ENCODE measurements around the gene TMSB4X. TPM values are rescaled to one million over a fixed set of nuclear protein-coding genes. Genes with fewer than 3 reads are reported as not detected.

Gene TMSB4X
- 2,063 and 2,127 TPM in 2 replicates for total RNA-seq (2021; fragmentation: NEBNext Ultra II Directional; extraction: Animal tissue kit (Norgen Biotek cat#: 25700))
- 898 and 2,112 TPM in 2 replicates for polyA plus RNA-seq (2011; rRNA removed)
- polyA plus RNA-seq (2011; cell fraction: cytosol; rRNA removed), result 2,037 TPM
- 1,449 TPM for polyA plus RNA-seq (2011; cell fraction: nucleus; rRNA removed)
- 3,988 to 5,303 TPM (median 4,778 TPM) in 4 replicates for polyA plus RNA-seq (2012, experiment 1 of 2)
- 2,070 TPM for polyA plus RNA-seq (2012, experiment 2 of 2)
- polyA plus RNA-seq (2013, experiment 1 of 2), result 2,940 TPM
- polyA plus RNA-seq (2013, experiment 2 of 2), result 3,080 TPM
- polyA minus RNA-seq (2011; rRNA and poly(A)+ RNA removed), result 1,070 and 1,196 TPM in 2 replicates
- 423 TPM for polyA minus RNA-seq (2011; cell fraction: cytosol; rRNA and poly(A)+ RNA removed)
- polyA minus RNA-seq (2011; cell fraction: nucleus; rRNA and poly(A)+ RNA removed), result 584 TPM
- long read RNA-seq, experiment 1, transcript TMSB4X-204 (3 exons, 628 nt), result major isoform, 1,082 of 1,423 reads
- long read RNA-seq, experiment 1, transcript TMSB4X-203 (2 exons, 1,702 nt), result minor isoform, 84 of 1,423 reads
- long read RNA-seq, experiment 1, partial matches to known transcripts, result 21 of 1,423 reads
- long read RNA-seq, experiment 1, other reads (novel, unspliced or antisense), result 233 of 1,423 reads
- long read RNA-seq, experiment 2, transcript TMSB4X-204 (3 exons, 628 nt), result major isoform, 16 of 23 reads
- long read RNA-seq, experiment 2, partial matches to known transcripts, result 1 of 23 reads
- long read RNA-seq, experiment 2, other reads (novel, unspliced or antisense), result 2 of 23 reads

GRCh38 chrX:12974796-12975669 lies at the start of gene TMSB4X:
TSS of gene TMSB4X (plus strand) at chrX:12975110.
- peak within 1 kb of the TSS; percentile 82 for H3K56ac ChIP-seq (replicated peaks; ENCODE audit: insufficient read length, low read depth, low read length)
- H3K14ac ChIP-seq (ENCODE audit: insufficient read length), result no peak within 1 kb of the TSS
- DNase-seq (ENCODE audit: low read depth in 1 of 2, low spot score in 2 of 2) (peak; percentile 33 to 80), FAIRE-seq (no peak)
- peak within 1 kb of the TSS; percentile 22 for H2BK120ac ChIP-seq (replicated peaks; ENCODE audit: low read depth, low read length)
- H3K27me3 ChIP-seq (replicated peaks in 1 of 4; ENCODE audit: control insufficient read depth in 3 of 4, extremely low read depth in 1 of 4, insufficient read depth in 3 of 4, low read length in 3 of 4), result no peaks in the 10 kb centered on the region
- H3K9me3 ChIP-seq (ENCODE audit: insufficient read depth in 2 of 2, low read depth in 1 of 2, low read length in 1 of 2), result no peaks in the 10 kb centered on the region
- peak within 1 kb of the TSS; percentile 89 for H4K91ac ChIP-seq (replicated peaks; ENCODE audit: insufficient read length, low read length)
- peak within 1 kb of the TSS; percentile 60 for H3K18ac ChIP-seq (ENCODE audit: extremely low read depth, low read length)
- WGBS, 2 experiments (ENCODE audit: extremely low coverage in 1 of 2, insufficient coverage in 1 of 2, insufficient read length in 1 of 2, insufficient replicate concordance in 2 of 2, low coverage in 1 of 2, low lambda C conversion rate in 2 of 2, missing lambda C conversion rate in 1 of 2), result 2% methylated on average over 42 of the region's 60 CpGs; no CpG with 5 or more reads in 1 of the 2 experiments
- H2AK5ac ChIP-seq (ENCODE audit: low read depth, low read length), result no peak within 1 kb of the TSS
- H2AFZ ChIP-seq (ENCODE audit: low read length), result no peak within 1 kb of the TSS
- H3K79me1 ChIP-seq (ENCODE audit: low read depth, low read length), result no peaks in the 10 kb centered on the region
- H2BK20ac ChIP-seq (ENCODE audit: low read length), result no peak within 1 kb of the TSS
- H4K20me1 ChIP-seq (replicated peaks in 1 of 2; ENCODE audit: control insufficient read depth in 1 of 2, insufficient read depth in 2 of 2, low read length in 2 of 2), result no peaks in the 10 kb centered on the region
- H3K9ac ChIP-seq (replicated peaks in 1 of 4; ENCODE audit: extremely low read depth in 1 of 4, low read depth in 3 of 4, low read length in 3 of 4), result peak within 1 kb of the TSS; percentile 77 to 98 (median 93)
- H3K36me3 ChIP-seq (ENCODE audit: control insufficient read depth in 2 of 4, insufficient read depth in 4 of 4, low read length in 3 of 4), result peaks cover 0 to 27% (median 4%) of the 10 kb centered on the region in 4 experiments; a peak in 3 of 8 replicates
- peak within 1 kb of the TSS; percentile 73; the same call in 1 of the 2 replicates for H4K8ac ChIP-seq (ENCODE audit: extremely low read depth, insufficient read depth, low read length)
- H4K5ac ChIP-seq (ENCODE audit: insufficient read length, low read depth, low read length), result peak within 1 kb of the TSS; percentile 86
- H3K23ac ChIP-seq (ENCODE audit: insufficient read length), result no peak within 1 kb of the TSS
- H3K4me3 ChIP-seq (ENCODE audit: extremely low read depth in 1 of 4, insufficient read depth in 2 of 4, low read depth in 3 of 4, low read length in 4 of 4), result peak within 1 kb of the TSS; percentile 82 to 100 (median 88)
- ChIA-PET CTCF (ENCODE audit: partially characterized antibody) (interaction anchor here (0.6 kb wide), 1 partner anchor 333 kb away, joined by 3 read pairs; no protein-coding TSS in a partner anchor), POLR2A (ENCODE audit: partially characterized antibody) (interaction anchor here (0.9 to 4.4 kb wide), 28 partner anchors 8 to 513 kb away, joined by 3 to 20 read pairs (median 4); no protein-coding TSS in a partner anchor)
- peak within 1 kb of the TSS; percentile 63 to 69 for H3K4me2 ChIP-seq (ENCODE audit: insufficient read depth in 1 of 2, low read depth in 2 of 2, low read length in 2 of 2)
- H3K4me1 ChIP-seq (replicated peaks in 1 of 4; ENCODE audit: control insufficient read depth in 3 of 4, insufficient read depth in 4 of 4, low read length in 3 of 4), result peaks cover 0 to 10% (median 1%) of the 10 kb centered on the region in 4 experiments; a peak in 4 of 7 replicates
- no peak within 1 kb of the TSS for H3K4ac ChIP-seq (replicated peaks; ENCODE audit: insufficient read length, low read depth, low read length)
- H3K23me2 ChIP-seq (ENCODE audit: low read depth, low read length), result no peaks in the 10 kb centered on the region
- peak within 1 kb of the TSS; percentile 91 for H3K27ac ChIP-seq (ENCODE audit: low read depth, low read length)
- H2BK15ac ChIP-seq (ENCODE audit: low read length), result no peak within 1 kb of the TSS; the same call in 1 of the 2 replicates
- H2BK12ac ChIP-seq (ENCODE audit: low read depth, low read length), result peak within 1 kb of the TSS; percentile 9; the same call in 1 of the 2 replicates
- H3K79me2 ChIP-seq (ENCODE audit: control insufficient read depth in 1 of 2, insufficient read depth in 2 of 2, low read length in 2 of 2), result peaks cover 0 to 26% of the 10 kb centered on the region in 2 experiments; a peak in 3 of 4 replicates
- H2BK5ac ChIP-seq (ENCODE audit: low read depth, low read length), result peak within 1 kb of the TSS; percentile 52
- no peak for TF ChIP-seq CHD2 (IDR thresholded peaks at IDR 0.05; ENCODE audit: low read length)
- TF ChIP-seq SIX5 (IDR thresholded peaks at IDR 0.05; ENCODE audit: low read depth, low read length), result no peak
- TF ChIP-seq ZNF274 (IDR thresholded peaks at IDR 0.05; ENCODE audit: borderline replicate concordance, extremely low read depth, low read length), result no peak
- peak; percentile 45; the same call in 1 of the 2 replicates for TF ChIP-seq CREB1 (IDR thresholded peaks at IDR 0.05)
- TF ChIP-seq RXRA (IDR thresholded peaks at IDR 0.05; ENCODE audit: insufficient read depth, low read depth, low read length), result no peak
- no peak for TF ChIP-seq GABPA (IDR thresholded peaks at IDR 0.05; ENCODE audit: borderline replicate concordance, insufficient read depth, low read length)
- TF ChIP-seq ATF3 (IDR thresholded peaks at IDR 0.05; ENCODE audit: insufficient read depth, low read depth, low read length), result no peak

All from H1 (cell line).